Esophagus squamous epithelium (tissue), 4 donors: ENCODE measurements around the gene SIGLEC9.

Experiments
- POLR2A ChIP-seq, 4 donors: fragments of 450-650 bp; IDR thresholded peaks; one replicate each; pipeline ENCODE4 v1.6.1; 2017; ENCODE audit warnings: antibody characterized with exemption in 4 of 4, mild to moderate bottlenecking in 4 of 4, moderate library complexity in 3 of 4
- TF ChIP-seq, protein P1 (sequence below), 6 experiments: fragments of 450-650 bp in 4 of 6; fragments of 200-600 bp in 2 of 6; sonication (generic) in 2 of 6; IDR thresholded peaks; one replicate each; pipeline ENCODE4 v1.5.1; 2016 to 2019; ENCODE audit warnings: antibody characterized with exemption in 6 of 6, mild to moderate bottlenecking in 4 of 6, moderate library complexity in 4 of 6

DNA sequence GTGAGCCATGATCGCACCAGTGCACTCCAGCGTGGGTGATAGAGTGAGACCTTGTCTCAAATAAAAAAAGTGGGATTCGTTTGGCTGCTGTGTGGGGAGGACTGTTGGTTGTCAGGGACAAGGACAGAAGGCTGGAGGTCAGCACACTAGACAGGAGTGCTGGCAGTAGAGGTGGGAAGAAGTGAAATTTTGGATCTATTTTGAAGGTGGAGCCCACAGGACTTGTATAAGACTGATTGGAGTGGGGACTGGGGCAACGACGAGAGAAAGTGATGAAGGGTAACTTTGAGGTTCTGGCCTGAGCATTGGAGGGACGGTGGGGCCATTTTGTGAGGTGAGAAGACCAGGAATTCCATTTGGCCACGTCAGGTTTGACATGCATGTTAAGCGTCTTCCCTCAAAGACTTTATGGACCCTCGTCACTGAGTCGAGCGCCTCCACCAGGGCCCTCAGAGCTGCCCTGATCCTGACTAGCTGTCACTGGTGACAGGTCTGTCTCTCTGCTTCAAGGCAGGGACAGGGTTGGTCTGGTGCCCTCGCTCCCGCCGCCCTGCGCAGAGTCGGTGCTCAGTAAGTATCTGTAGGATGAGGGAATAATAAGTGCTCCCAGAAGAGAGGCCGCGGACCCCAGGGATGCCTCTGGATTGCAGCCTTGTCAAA, 17.2 kb upstream of the SIGLEC9 start:
- TF ChIP-seq, protein P1, sequence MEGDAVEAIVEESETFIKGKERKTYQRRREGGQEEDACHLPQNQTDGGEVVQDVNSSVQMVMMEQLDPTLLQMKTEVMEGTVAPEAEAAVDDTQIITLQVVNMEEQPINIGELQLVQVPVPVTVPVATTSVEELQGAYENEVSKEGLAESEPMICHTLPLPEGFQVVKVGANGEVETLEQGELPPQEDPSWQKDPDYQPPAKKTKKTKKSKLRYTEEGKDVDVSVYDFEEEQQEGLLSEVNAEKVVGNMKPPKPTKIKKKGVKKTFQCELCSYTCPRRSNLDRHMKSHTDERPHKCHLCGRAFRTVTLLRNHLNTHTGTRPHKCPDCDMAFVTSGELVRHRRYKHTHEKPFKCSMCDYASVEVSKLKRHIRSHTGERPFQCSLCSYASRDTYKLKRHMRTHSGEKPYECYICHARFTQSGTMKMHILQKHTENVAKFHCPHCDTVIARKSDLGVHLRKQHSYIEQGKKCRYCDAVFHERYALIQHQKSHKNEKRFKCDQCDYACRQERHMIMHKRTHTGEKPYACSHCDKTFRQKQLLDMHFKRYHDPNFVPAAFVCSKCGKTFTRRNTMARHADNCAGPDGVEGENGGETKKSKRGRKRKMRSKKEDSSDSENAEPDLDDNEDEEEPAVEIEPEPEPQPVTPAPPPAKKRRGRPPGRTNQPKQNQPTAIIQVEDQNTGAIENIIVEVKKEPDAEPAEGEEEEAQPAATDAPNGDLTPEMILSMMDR (IDR thresholded peaks at IDR 0.05): no peak
- no peak for TF ChIP-seq POLR2A (IDR thresholded peaks at IDR 0.05)
